Astrocyte of the spinal cord (primary cell): ENCODE results near the gene CCR9.

ENCODE experiments used
- DNase-seq: peaks from one replicate; pipeline ENCODE4 v3.0.0; 2011; ENCODE audit warnings: low read depth, low spot score
- H3K4me3 ChIP-seq: 2 replicates; pipeline ENCODE4 v1.5.1; 2011; ENCODE audit warnings: low read depth, mild to moderate bottlenecking, low read length, moderate library complexity
- CTCF ChIP-seq: IDR thresholded peaks from 2 replicates; pipeline ENCODE4 v1.5.1; 2012; ENCODE audit warnings: low read depth, mild to moderate bottlenecking, low read length, inconsistent platforms
- in situ Hi-C: cut with HindIII; loops from 2 replicates; pipeline ENCODE4 v1.10.0; 2017; ENCODE audit warnings: low sequenced_read_pairs

Gene CCR9

GRCh38 chr3:45932112-45932511, 45.8 kb downstream of the CCR9 start:
- no peak overlapping the region for H3K4me3 ChIP-seq
- DNase-seq = no peak
- in situ Hi-C loops = no loop called here
- no peak for TF ChIP-seq CTCF

- H3K4me3 ChIP-seq = no peak overlapping the region
- DNase-seq = no peak
- in situ Hi-C loops = no loop called here
- no peak for TF ChIP-seq CTCF
These were observed 47.2 kb downstream of the CCR9 start for GRCh38 chr3:45933591-45933990.

GRCh38 chr3:45936261-45936660, 49.9 kb downstream of the CCR9 start:
- no peak for DNase-seq
- H3K4me3 ChIP-seq = no peak overlapping the region
- in situ Hi-C loops = no loop called here
- TF ChIP-seq CTCF = no peak

- in situ Hi-C loops = no loop called here
- H3K4me3 ChIP-seq = no peak overlapping the region
- DNase-seq = no peak
- no peak for TF ChIP-seq CTCF
These were observed 51.1 kb downstream of the CCR9 start for GRCh38 chr3:45937206-45938042.

GRCh38 chr3:45938043-45938435, 51.7 kb downstream of the CCR9 start:
- in situ Hi-C loops = no loop called here
- DNase-seq = no peak
- no peak overlapping the region for H3K4me3 ChIP-seq
- no peak for TF ChIP-seq CTCF

- in situ Hi-C loops = no loop called here
- peak; percentile 89 for TF ChIP-seq CTCF
These were observed 52.5 kb downstream of the CCR9 start for GRCh38 chr3:45938864-45939263.

GRCh38 chr3:45939341-45939771, 53.0 kb downstream of the CCR9 start:
- no peak for DNase-seq
- no peak overlapping the region for H3K4me3 ChIP-seq
- in situ Hi-C loops = no loop called here
- no peak for TF ChIP-seq CTCF

More at GRCh38 chr3:45938864-45939263, 52.5 kb downstream of the CCR9 start:
- H3K4me3 ChIP-seq = no peak overlapping the region
- DNase-seq = peak; percentile 89
